CD1c-positive myeloid dendritic cell (primary cell): ENCODE results near the gene LAIR2.

Source experiments
- DNase-seq: peaks from one replicate; pipeline ENCODE4 v3.0.0-alpha.2; 2016; ENCODE audit errors: extremely low spot score

The LAIR2 gene

GRCh38 chr19:54502518-54503048 is at the start of gene LAIR2:
TSS of gene LAIR2 (plus strand) at chr19:54502831. CDS start at chr19:54502919, 88 bp downstream.
- DNase-seq: no peak

- DNase-seq: no peak
Measured at GRCh38 chr19:54453921-54454780, 48.5 kb upstream of the LAIR2 start.

- no peak for DNase-seq
Measured at GRCh38 chr19:54454781-54455675, 47.6 kb upstream of the LAIR2 start.

GRCh38 chr19:54455786-54456422 is 46.7 kb upstream of the LAIR2 start:
- DNase-seq: no peak

GRCh38 chr19:54456423-54457373 is 45.9 kb upstream of the LAIR2 start:
- no peak for DNase-seq

GRCh38 chr19:54457773-54458647 is 44.6 kb upstream of the LAIR2 start:
- DNase-seq: no peak

- DNase-seq: no peak
Measured at GRCh38 chr19:54458648-54459281, 43.9 kb upstream of the LAIR2 start.

- DNase-seq: no peak
Measured at GRCh38 chr19:54459282-54460229, 43.1 kb upstream of the LAIR2 start.

GRCh38 chr19:54460230-54461005 is 42.2 kb upstream of the LAIR2 start:
- DNase-seq: no peak

- DNase-seq: no peak
Measured at GRCh38 chr19:54461210-54461609, 41.4 kb upstream of the LAIR2 start.

GRCh38 chr19:54461613-54462012 is 41.0 kb upstream of the LAIR2 start:
- no peak for DNase-seq

GRCh38 chr19:54462047-54462654 is 40.5 kb upstream of the LAIR2 start:
- no peak for DNase-seq

GRCh38 chr19:54462655-54463530 is 39.7 kb upstream of the LAIR2 start:
- DNase-seq: peak; percentile 85

GRCh38 chr19:54463531-54464043 is 39.0 kb upstream of the LAIR2 start, which contains the start of gene LENG9:
TSS of gene LENG9 (minus strand) at chr19:54463778. CDS start at chr19:54463526, 252 bp downstream.
- peak; percentile 98 for DNase-seq

- peak; percentile 93 for DNase-seq
Measured at GRCh38 chr19:54464044-54464629, 38.5 kb upstream of the LAIR2 start.
